Tibial artery (tissue), 4 donors: Measurements from ENCODE around the gene TRIM31.

Experiments used
- DNase-seq, 2 donors: peaks; one replicate each; pipeline ENCODE4 v3.0.0-alpha.2; 2019
- H3K27ac ChIP-seq, 2 donors: fragments of 200-600 bp; sonication (generic) in 1 of 2; 1 replicate in 1 of 2; 2 replicates in 1 of 2; pipeline ENCODE4 v1.5.1; 2018 to 2019; ENCODE audit warnings: mild to moderate bottlenecking in 1 of 2
- H3K27me3 ChIP-seq, 2 donors: fragments of 200-600 bp; sonication (generic) in 1 of 2; one replicate each; pipeline versions ENCODE4 v1.5.1 to v1.6.0; 2016 to 2019
- H3K36me3 ChIP-seq, 3 donors: fragments of 200-600 bp; sonication (generic) in 2 of 3; one replicate each; pipeline ENCODE4 v1.5.1; 2016 to 2019; ENCODE audit warnings: mild to moderate bottlenecking in 2 of 3
- H3K4me1 ChIP-seq, 4 donors: fragments of 200-600 bp; sonication (generic) in 2 of 4; 1 replicate in 3 of 4; 2 replicates in 1 of 4; pipeline ENCODE4 v1.5.1; 2016 to 2019
- H3K4me3 ChIP-seq, 2 donors: fragments of 200-600 bp; sonication (generic) in 1 of 2; 1 replicate in 1 of 2; 2 replicates in 1 of 2; pipeline ENCODE4 v1.5.1; 2018 to 2019; ENCODE audit warnings: mild to moderate bottlenecking in 2 of 2
- H3K9me3 ChIP-seq, 3 donors: fragments of 200-600 bp; sonication (generic) in 1 of 3; one replicate each; pipeline ENCODE4 v1.5.1; 2016 to 2019
- CTCF ChIP-seq, 2 experiments: fragments of 200-600 bp in 1 of 2; fragments of 450-650 bp in 1 of 2; IDR thresholded peaks; one replicate each; pipeline ENCODE4 v1.5.1; 2017 to 2019; ENCODE audit warnings: antibody characterized with exemption in 2 of 2, mild to moderate bottlenecking in 1 of 2, moderate library complexity in 1 of 2
- intact Hi-C: fragments of 100-400 bp; cut with DNase I; formaldehyde crosslinking; loops from one replicate; pipeline ENCODE4 v1.15.0; 2023; ENCODE audit warnings: low total_unique reads

TRIM31 gene

GRCh38 chr6:30075094-30075789, 37.6 kb downstream of the TRIM31 start, which contains the start of gene RNF39:
RNF39 (minus strand) TSS chr6:30075769; CDS start chr6:30075585, 184 bp downstream.
- intact Hi-C loops = no loop called here
- no peak for DNase-seq
- H3K27ac ChIP-seq = no peak within 1 kb of the TSS
- H3K4me1 ChIP-seq = peaks cover 4 to 29% (median 23%) of the 10 kb centered on the region in 4 donors
- TF ChIP-seq CTCF (IDR thresholded peaks at IDR 0.05) = no peak
- no peaks in the 10 kb centered on the region for H3K9me3 ChIP-seq
- H3K4me3 ChIP-seq = peak within 1 kb of the TSS in 1 of 2 donors; percentile 15
- H3K27me3 ChIP-seq = peaks cover 0 to 71% of the 10 kb centered on the region in 2 donors
- peaks cover 0 to 13% (median under 1%) of the 10 kb centered on the region in 3 donors for H3K36me3 ChIP-seq

GRCh38 chr6:30074331-30075093, 38.4 kb downstream of the TRIM31 start:
- DNase-seq = no peak
- H3K27ac ChIP-seq = no peak overlapping the region
- peaks cover 4 to 29% (median 23%) of the 10 kb centered on the region in 4 donors for H3K4me1 ChIP-seq
- H3K4me3 ChIP-seq = peak overlapping the region in 1 of 2 donors; percentile 15
- H3K27me3 ChIP-seq = peaks cover 0 to 70% of the 10 kb centered on the region in 2 donors
- intact Hi-C loops = no loop called here
- H3K9me3 ChIP-seq = no peaks in the 10 kb centered on the region
- no peak for TF ChIP-seq CTCF (IDR thresholded peaks at IDR 0.05)
- peaks cover 0 to 20% (median 6%) of the 10 kb centered on the region in 3 donors for H3K36me3 ChIP-seq

- Histone ChIP-seq H3K4me1 (peaks cover 4 to 31% (median 23%) of the 10 kb centered on the region in 4 donors), H3K27me3 (peaks cover 0 to 66% of the 10 kb centered on the region in 2 donors), H3K9me3 (no peaks in the 10 kb centered on the region), H3K27ac (no peak overlapping the region), H3K4me3 (no peak overlapping the region), H3K36me3 (peaks cover 0 to 29% (median 14%) of the 10 kb centered on the region in 3 donors)
- no peak for DNase-seq
- no peak for TF ChIP-seq CTCF (IDR thresholded peaks at IDR 0.05)
- intact Hi-C loops = no loop called here
Measured at GRCh38 chr6:30073489-30074235, 39.2 kb downstream of the TRIM31 start.

- no peak for DNase-seq
- intact Hi-C loops = no loop called here
- H3K27me3 ChIP-seq = peaks cover 0 to 61% of the 10 kb centered on the region in 2 donors
- H3K4me1 ChIP-seq = peaks cover 4 to 45% (median 32%) of the 10 kb centered on the region in 4 donors
- H3K9me3 ChIP-seq = no peaks in the 10 kb centered on the region
- no peak overlapping the region for H3K4me3 ChIP-seq
- H3K27ac ChIP-seq = no peak overlapping the region
- no peak for TF ChIP-seq CTCF (IDR thresholded peaks at IDR 0.05)
- peaks cover 0 to 33% (median 17%) of the 10 kb centered on the region in 3 donors for H3K36me3 ChIP-seq
Measured at GRCh38 chr6:30071858-30072257, 41.0 kb downstream of the TRIM31 start.

GRCh38 chr6:30071081-30071818, 41.6 kb downstream of the TRIM31 start:
- intact Hi-C loops = no loop called here
- Histone ChIP-seq H3K9me3 (no peaks in the 10 kb centered on the region), H3K4me1 (peaks cover 4 to 45% (median 33%) of the 10 kb centered on the region in 4 donors), H3K36me3 (peaks cover 0 to 33% (median 17%) of the 10 kb centered on the region in 3 donors), H3K4me3 (no peak overlapping the region), H3K27me3 (peaks cover 0 to 61% of the 10 kb centered on the region in 2 donors), H3K27ac (no peak overlapping the region)
- TF ChIP-seq CTCF (IDR thresholded peaks at IDR 0.05) = no peak
- no peak for DNase-seq
